SK-N-MC (cell line): ENCODE results near the gene SNX30.

ENCODE experiments used
- EZH2 ChIP-seq: fragments of 200-600 bp; sonication (generic); IDR thresholded peaks from one replicate; pipeline ENCODE4 v1.6.1; 2017; ENCODE audit warnings: antibody characterized with exemption
- FOXP2 ChIP-seq: optimal IDR thresholded peaks from 2 replicates; pipeline ENCODE3; 2011; ENCODE audit warnings: mild to moderate bottlenecking, moderate library complexity; ENCODE audit not compliant: insufficient read depth; ENCODE audit errors: extremely low read length, control extremely low read depth
- POLR2AphosphoS5 ChIP-seq: IDR thresholded peaks from 2 replicates; pipeline ENCODE4 v1.6.1; 2012; ENCODE audit warnings: mild to moderate bottlenecking, low read depth, low read length, borderline replicate concordance

GRCh38 chr9:112844771-112845542 is 94.4 kb downstream of the SNX30 start:
- TF ChIP-seq EZH2 (no peak), POLR2AphosphoS5 (no peak), FOXP2 (no peak)
